ENCODE measurements around the gene TLE4. TPM values are rescaled to one million over a fixed set of nuclear protein-coding genes. Genes with fewer than 3 reads are reported as not detected.
A peak's percentile ranks its signal among the peaks of the same experiment; 100 is the strongest.

The TLE4 gene
- polyA plus RNA-seq, 1 donor (not counting 4 experiments of a cell fraction or from before 2014, with no cell fraction given) = 14.7 TPM

GRCh38 chr9:79573412-79573923, 1.7 kb downstream of the TLE4 start:
- DNase-seq (ENCODE audit: low read depth, low spot score) = no peak

DNA sequence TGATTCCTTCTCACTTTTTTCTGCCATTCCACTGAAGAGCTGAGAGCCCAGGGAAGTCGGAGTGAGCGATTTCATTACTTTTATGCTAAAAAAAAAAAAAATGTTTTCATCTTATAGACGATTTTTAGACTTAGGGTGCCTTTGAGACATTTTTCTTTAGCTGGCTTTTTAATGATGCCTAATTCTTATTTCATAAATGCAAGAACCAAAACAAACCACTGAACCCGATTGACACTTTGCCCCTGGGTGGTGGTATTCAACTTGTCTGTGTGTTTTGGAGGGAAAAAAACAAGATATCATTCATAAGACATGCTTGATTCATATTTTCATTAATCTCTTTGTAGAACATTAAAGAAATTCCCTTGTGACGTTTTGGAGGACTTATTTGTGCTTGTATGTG, 2.4 kb downstream of the TLE4 start:
- Histone ChIP-seq H3K4me3 (ENCODE audit: control insufficient read depth in 2 of 3, extremely low read depth in 1 of 3, insufficient read depth in 2 of 3, low read depth in 1 of 3, low read length in 3 of 3) (peak overlapping the region; percentile 81 to 96 (median 92)), H4K20me1 (ENCODE audit: control insufficient read depth, extremely low read depth, insufficient read depth, low read length) (no peaks in the 10 kb centered on the region), H3K4me1 (ENCODE audit: control insufficient read depth, extremely low read depth, insufficient read depth, low read length) (peaks cover 16% of the 10 kb centered on the region), H2AFZ (ENCODE audit: control insufficient read depth, low read length) (peak overlapping the region; percentile 81), H3K79me2 (ENCODE audit: control insufficient read depth, insufficient read depth, low read length) (peaks cover 21% of the 10 kb centered on the region), H3K27me3 (ENCODE audit: control insufficient read depth, extremely low read depth, insufficient read depth, low read length) (no peaks in the 10 kb centered on the region), H3K27ac (ENCODE audit: control insufficient read depth, insufficient read depth, low read length) (peak overlapping the region; percentile 94), H3K36me3 (ENCODE audit: control insufficient read depth in 2 of 2, extremely low read depth in 1 of 2, insufficient read depth in 2 of 2, low read length in 2 of 2) (no peaks in the 10 kb centered on the region), H3K9ac (ENCODE audit: control insufficient read depth, extremely low read depth, insufficient read depth, low read length) (peak overlapping the region; percentile 85), H3K9me3 (ENCODE audit: control insufficient read depth, low read depth, low read length) (no peaks in the 10 kb centered on the region), H3K9me1 (ENCODE audit: control insufficient read depth, extremely low read depth, insufficient read depth, low read length) (no peaks in the 10 kb centered on the region), H3K4me2 (ENCODE audit: control insufficient read depth, extremely low read depth, insufficient read depth, low read depth, low read length) (peak overlapping the region; percentile 97)
- DNase-seq (ENCODE audit: low read depth, low spot score) = no peak
- no peak for FAIRE-seq
- dilution Hi-C loops (cut with MboI; ENCODE audit: extremely low pct_ligation_motif_present, low sequenced_read_pairs) = no loop called here
- TF ChIP-seq CTCF (optimal IDR thresholded peaks at IDR 0.05 in 1 of 3, IDR thresholded peaks at IDR 0.05 in 1 of 3, conservative IDR thresholded peaks at IDR 0.05 in 1 of 3; ENCODE audit: extremely low read depth in 1 of 3, insufficient read depth in 2 of 3, low read length in 3 of 3) (no peak), EZH2 (IDR thresholded peaks at IDR 0.05; ENCODE audit: low read length) (no peak)

More at GRCh38 chr9:79573412-79573923, 1.7 kb downstream of the TLE4 start:
- FAIRE-seq = no peak
- no peaks in the 10 kb centered on the region for H3K9me1 ChIP-seq (ENCODE audit: control insufficient read depth, extremely low read depth, insufficient read depth, low read length)
- dilution Hi-C loops (cut with MboI; ENCODE audit: extremely low pct_ligation_motif_present, low sequenced_read_pairs) = no loop called here
- no peaks in the 10 kb centered on the region for H3K9me3 ChIP-seq (ENCODE audit: control insufficient read depth, low read depth, low read length)
- no peaks in the 10 kb centered on the region for H3K36me3 ChIP-seq (ENCODE audit: control insufficient read depth in 2 of 2, extremely low read depth in 1 of 2, insufficient read depth in 2 of 2, low read length in 2 of 2)
- H3K9ac ChIP-seq (ENCODE audit: control insufficient read depth, extremely low read depth, insufficient read depth, low read length) = peak overlapping the region; percentile 85
- no peaks in the 10 kb centered on the region for H4K20me1 ChIP-seq (ENCODE audit: control insufficient read depth, extremely low read depth, insufficient read depth, low read length)
- peak overlapping the region; percentile 97 for H3K4me2 ChIP-seq (ENCODE audit: control insufficient read depth, extremely low read depth, insufficient read depth, low read depth, low read length)
- peak overlapping the region; percentile 94 for H3K27ac ChIP-seq (ENCODE audit: control insufficient read depth, insufficient read depth, low read length)
- no peaks in the 10 kb centered on the region for H3K27me3 ChIP-seq (ENCODE audit: control insufficient read depth, extremely low read depth, insufficient read depth, low read length)
- peak overlapping the region; percentile 81 for H2AFZ ChIP-seq (ENCODE audit: control insufficient read depth, low read length)
- peak overlapping the region; percentile 81 to 96 (median 92) for H3K4me3 ChIP-seq (ENCODE audit: control insufficient read depth in 2 of 3, extremely low read depth in 1 of 3, insufficient read depth in 2 of 3, low read depth in 1 of 3, low read length in 3 of 3)
- peaks cover 21% of the 10 kb centered on the region for H3K79me2 ChIP-seq (ENCODE audit: control insufficient read depth, insufficient read depth, low read length)
- peaks cover 16% of the 10 kb centered on the region for H3K4me1 ChIP-seq (ENCODE audit: control insufficient read depth, extremely low read depth, insufficient read depth, low read length)
- no peak for TF ChIP-seq CTCF (optimal IDR thresholded peaks at IDR 0.05 in 1 of 3, IDR thresholded peaks at IDR 0.05 in 1 of 3, conservative IDR thresholded peaks at IDR 0.05 in 1 of 3; ENCODE audit: extremely low read depth in 1 of 3, insufficient read depth in 2 of 3, low read length in 3 of 3)
- TF ChIP-seq EZH2 (IDR thresholded peaks at IDR 0.05; ENCODE audit: low read length) = no peak

All from keratinocyte (primary cell).